ENCODE data around the gene TNPO1.
"Not testable (repeated sequence)": the region's sequence is repeated elsewhere in the genome, so short reads cannot be mapped to it uniquely, and the experiment has no call there.

The TNPO1 gene

DNA sequence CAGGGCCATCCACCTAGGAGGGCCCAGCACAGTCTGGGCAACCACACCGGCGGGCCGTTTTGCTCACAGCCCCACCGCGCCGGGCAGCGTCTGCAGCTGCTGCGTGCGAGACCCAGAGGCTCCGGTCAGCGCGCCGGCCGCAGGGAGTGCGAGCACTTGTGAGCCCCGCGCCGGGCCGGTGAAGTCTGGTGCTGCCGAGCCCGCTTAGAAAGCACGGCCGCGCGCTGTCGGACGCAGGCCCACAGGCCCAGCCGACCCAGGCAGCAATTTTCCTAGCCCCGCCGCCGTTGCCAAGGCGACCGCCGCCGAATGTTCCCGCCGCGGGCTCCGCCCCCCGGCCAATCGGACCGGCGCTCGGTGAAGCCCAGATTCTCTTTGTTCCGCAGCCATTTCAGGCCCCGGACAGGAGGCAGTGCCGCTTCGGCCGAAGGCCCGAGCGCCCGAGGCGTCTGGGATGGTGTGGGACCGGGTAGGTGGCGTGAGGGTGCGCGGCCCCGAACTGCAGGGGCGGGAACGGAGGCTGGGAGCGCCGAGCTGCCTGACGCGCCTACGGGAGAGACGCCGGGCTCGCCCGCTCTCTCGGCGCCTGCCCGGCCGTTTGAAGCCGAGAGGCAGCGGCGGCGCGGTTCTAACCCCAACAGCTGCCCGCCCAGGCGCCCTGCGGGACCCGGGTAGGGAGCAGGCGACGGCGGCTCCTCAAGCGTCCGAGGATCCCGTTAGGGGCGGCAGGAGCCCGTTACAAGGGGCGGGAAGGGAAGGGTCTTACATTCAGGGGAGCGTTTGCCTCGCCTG lies at the start of gene TNPO1:
Gene TNPO1 (plus strand): TSS at position 378 of the 792 bp plus-strand sequence. CDS start 77 bp downstream, at position 455.
- DNase-seq (ENCODE audit: low read depth) = peak; percentile 73

DNA sequence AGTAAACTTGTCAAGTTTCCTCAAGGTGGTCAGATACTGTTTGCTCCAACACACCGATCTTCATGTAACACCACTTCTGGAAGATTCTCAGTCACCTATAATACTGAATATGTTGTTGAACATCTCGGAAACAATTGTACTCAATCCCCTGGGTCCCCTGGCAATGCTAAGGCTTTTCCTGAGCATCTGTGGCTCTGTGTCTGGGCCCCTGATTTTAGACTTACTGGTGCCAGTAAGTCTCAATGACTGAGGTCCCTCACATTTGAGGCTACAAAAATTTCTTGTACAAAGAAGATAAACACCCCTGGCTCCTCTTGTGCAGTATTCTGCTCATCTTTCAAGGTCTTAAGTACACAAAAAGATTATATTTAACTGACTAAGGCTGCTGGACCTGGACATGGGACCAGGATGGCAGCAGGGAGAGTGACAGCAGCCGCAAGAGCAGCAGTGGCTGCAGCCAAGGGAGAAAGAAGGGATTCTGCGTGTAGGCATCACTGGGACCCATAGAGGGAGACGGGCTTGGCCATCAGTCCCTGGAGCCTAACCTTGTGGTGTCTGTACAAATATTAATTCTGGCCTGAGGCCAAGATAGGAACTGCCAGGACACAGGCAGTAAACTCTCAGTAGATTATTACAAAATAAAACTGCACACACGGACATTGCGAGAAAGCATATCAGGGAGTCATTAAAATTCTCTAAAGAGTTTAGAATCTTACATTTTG lies 49.0 kb upstream of the TNPO1 start:
- no peak for DNase-seq (ENCODE audit: low read depth)

DNA sequence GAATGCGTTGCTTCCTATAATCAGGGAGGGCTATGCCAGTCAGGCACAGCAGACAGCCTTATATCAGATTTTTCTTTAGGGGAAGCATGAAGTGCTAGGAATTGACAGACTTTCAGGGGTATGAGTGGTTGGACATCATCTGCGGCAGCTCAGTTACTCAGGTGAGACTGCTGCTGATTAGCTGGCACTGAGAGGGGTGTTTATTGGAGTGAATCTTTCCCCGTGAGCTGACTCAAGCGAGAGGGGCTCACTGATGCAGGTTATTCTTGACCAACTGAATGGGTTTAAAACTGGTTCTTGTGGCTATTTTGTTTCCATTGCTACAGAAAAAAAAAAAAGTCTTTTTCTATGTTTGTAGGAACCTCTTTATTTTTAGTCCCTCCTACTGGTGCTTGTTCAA lies 46.2 kb upstream of the TNPO1 start:
- no peak for DNase-seq (ENCODE audit: low read depth)

DNA sequence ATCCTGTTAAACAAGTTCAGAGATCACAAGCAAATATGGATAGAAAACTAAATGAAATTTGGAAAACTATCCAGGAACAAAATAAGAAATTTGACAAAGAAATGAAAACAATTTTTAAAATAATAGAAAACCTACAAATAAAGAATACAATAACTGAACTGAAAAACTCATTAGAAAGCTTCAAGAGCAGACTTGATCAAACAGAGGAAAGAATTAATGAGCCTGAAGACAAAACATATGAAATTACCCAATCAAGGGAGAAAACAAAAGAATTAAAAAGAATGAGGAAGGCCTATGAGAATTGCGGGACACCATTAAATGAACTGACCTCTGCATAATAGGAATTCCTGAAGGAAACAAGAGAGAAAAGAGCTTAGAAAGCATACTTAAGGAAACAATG lies 39.8 kb upstream of the TNPO1 start:
- no peak for DNase-seq (ENCODE audit: low read depth)

DNA sequence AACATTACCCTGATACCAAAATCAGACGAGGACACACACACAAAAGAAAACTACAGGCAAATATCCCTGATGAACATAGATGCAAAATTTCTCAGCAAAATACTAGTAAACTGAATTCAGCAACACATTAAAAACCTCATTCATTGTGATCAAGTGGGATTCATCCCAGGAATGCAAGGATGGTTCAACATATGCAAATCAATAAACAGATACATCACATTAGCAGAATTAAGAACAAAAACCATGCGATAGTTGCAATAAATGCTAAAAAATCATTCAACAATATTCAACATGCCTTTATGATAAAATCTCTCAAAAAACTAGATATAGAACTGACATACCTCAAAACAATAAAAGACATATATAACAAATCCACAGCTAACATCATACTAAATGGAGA lies 36.9 kb upstream of the TNPO1 start:
- no peak for DNase-seq (ENCODE audit: low read depth)

DNA sequence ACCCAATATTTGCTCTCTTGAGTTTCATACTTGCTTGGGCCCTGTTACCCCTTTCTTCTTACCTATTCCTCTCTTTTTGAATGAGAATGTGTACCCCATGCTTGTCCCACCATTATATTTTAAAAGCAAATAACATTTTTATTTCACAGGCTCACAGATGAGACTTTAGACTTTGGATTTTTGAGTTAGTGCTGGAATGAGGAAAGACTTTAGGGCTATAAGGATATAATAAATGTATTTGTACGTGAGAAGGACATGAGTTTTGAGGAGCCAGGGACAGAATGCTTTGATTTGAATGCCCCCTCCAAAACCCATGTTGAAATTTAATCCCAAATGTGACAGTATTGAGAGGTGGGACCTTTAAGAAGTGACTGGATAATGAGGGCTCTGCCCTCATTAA lies 33.1 kb upstream of the TNPO1 start:
- DNase-seq (ENCODE audit: low read depth) = no peak

DNA sequence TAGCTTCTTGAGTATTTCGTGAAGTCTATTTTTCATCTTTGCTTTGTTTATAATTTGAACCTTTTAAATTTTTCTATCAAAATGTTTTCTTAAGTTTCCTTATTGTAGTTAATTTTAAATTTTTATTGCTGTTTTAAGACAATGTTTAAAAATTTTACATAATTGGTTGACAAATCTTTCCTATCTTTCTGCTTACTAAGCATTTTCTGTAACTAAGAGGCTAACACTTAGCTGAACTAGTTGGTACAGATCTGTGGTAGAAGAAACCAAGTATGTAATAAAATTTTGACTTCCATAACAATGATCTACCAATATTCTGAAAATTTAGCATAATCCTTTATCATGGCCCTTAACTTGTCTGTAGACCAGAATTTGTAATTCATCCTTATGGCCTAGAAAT lies 32.3 kb upstream of the TNPO1 start:
- no peak for DNase-seq (ENCODE audit: low read depth)

DNA sequence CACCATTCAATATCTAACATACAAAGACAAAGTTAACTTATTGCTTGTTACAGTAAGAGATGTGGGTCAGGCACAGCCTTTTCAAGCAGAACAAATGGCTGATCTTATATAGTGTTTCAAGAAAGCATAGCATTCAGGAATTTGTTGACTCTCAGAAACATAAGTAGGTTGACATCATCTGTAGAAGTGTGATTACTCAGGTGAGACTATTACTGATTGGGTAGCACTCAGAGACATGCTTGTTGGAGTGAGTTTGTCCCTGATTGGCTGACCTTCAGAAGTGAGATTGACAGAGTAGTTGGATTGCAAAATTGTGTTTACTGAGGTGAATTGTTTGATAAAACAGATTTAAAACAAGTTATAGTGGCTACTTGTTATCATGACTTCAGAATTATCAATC lies 30.7 kb upstream of the TNPO1 start:
- no peak for DNase-seq (ENCODE audit: low read depth)

DNA sequence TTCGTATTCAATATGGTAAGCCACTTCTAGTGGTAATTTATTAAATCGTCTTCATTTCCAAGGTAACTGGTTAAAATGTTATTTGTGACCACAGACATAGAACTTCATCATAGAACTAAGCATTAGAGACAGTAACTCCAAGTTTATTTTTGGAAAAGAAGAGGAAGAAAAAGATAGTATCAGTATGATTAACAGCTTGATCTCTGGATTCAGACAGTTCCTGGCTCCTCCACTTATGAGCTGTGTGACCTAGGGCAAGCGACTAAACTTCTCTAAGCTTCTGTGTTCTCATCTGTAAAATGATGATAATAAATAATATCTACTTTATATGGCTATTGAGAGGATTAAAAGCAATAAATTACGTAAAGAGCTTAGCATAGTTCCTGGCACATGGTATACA lies 29.8 kb upstream of the TNPO1 start:
- DNase-seq (ENCODE audit: low read depth) = no peak

DNA sequence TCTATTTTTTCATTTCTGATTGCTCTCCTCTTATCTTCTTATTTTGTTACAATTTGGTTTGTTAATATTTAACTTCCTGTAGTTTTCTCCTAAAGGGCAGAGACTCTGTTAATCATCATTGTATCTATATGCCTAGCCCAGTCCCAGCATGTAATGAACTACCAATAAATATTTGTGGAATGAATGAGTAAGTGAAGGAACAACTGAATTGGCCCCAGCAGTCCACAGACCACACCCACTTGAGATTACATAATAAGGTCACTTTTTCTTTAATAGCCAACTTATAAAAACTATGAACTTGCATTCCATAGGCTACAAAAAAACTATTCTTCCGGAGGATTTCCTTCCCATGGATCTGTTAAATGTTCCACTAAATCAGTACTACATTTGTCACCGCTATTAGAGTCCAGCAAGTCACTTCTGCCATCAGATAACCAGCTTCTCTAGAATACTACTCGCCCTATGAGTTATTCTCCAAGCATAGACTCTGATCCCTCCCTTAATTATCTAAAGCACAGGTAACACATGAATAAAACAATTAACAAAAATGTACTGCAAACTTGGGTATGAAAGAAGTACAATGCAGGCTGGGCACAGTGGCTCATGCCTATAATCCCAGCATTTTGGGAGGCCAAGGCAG lies 27.5 kb upstream of the TNPO1 start:
- peak; percentile 28 for DNase-seq (ENCODE audit: low read depth)

DNA sequence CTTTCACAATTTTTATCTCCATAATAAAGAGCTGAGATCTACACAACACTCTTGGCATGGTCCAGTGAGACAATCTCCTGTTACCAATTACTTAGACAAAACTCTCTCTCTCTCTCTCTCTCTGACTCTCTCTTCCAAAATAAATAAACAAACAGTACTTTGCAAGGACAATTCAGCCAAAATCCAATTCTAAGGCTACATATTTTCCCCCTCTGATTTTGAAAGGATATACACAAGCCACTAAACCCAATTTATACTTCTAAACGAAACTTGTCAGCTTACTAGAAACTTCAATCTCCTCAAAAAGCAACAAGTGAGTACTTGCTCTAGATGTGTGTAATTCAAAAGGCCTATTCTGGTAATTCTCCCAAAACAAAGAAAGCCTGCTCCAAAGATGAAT lies 26.3 kb upstream of the TNPO1 start:
- no peak for DNase-seq (ENCODE audit: low read depth)

DNA sequence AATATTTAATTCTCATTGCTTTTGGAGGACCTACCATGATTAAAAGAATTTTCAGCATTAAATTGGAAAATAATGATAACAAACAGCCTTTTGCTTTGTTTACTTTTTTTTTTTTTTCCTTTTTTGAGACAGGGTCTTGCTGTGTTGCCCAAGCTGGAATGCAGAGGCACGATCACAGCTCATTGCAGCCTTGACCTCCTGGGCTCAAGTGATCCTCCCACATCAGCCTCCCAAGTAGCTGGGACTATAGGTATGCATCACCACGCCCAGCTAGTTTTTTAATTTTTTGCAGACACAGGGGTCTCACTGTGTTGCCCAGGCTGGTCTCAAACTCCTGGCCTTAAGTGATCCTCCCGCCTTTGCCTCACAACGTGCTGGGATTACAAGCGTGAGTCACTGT lies 23.8 kb upstream of the TNPO1 start:
- not testable (repeated sequence) for DNase-seq (ENCODE audit: low read depth)

DNA sequence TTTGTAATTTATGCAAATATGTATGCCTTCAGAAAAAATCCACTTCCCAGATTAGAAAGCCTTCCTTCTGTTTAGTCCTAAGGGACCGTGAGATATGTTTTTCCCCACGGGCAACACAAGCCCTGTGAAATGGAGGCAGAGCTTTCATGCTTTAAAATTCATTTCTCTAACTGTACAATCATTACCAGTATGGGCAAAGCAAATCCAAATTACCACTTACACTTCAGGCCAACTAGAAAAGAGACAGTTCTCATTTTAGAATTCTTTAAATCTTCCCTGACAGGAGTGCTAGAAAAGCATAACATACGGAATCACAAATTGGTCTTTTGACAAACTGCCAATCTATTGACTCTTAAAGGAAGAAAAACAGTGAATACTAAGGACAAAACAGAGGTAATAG lies 20.5 kb upstream of the TNPO1 start:
- DNase-seq (ENCODE audit: low read depth) = no peak

DNA sequence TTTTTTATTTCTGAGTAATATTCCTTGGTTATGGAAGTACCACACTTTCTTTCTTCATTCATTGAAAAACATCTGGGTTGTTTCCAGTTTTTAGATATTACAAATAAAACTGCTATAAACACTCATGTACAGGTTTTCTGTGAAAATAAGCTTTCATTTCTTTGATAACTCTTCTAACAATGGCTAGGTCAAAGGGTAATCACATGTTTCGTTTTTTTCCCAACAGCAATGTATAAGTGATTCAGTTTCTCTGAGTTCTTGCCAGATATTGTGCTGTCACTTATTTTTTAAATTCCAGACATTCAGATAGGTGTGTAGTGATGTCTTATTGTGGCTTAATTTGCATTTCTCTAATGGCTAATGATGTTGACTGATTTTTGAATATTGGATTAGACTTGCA lies 16.7 kb upstream of the TNPO1 start:
- no peak for DNase-seq (ENCODE audit: low read depth)

DNA sequence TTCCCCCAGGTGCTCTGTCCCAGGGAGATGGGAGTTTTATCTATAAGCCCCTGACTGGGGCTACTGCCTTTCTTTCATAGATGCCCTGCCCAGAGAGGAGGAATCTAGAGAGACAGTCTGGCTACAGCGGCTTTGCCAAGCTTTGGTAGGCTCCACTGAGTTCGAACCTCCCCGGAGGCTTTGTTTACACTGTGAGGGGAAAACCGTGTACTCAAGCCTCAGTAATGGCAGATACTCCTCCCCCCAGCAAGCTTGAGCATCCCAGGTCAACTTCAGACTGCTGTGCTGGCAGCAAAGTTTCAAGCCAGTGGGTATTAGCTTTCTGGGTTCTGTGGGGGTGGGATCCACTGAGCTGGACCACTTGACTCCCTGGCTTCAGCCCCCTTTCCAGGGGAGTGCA lies 7.8 kb upstream of the TNPO1 start:
- not testable (repeated sequence) for DNase-seq (ENCODE audit: low read depth)

DNA sequence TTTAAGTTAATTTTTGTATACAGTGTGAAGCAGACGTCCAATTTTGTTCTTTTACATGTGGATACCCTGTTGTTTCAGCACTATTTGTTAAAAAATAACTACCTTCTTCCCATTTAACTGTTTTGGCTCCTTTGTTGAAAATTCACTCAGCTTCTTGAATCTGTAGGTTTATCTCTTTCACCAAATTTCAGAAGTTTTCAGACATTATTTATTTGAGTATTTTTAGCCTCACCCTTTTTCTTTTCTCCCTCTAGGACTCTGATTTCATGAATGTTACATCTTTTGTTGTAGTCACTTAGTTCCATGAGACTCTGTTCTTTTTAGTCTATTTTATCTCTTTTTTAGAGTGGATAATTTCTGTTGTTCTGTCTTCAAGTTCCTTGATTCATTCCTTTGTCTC lies 4.6 kb upstream of the TNPO1 start:
- no peak for DNase-seq (ENCODE audit: low read depth)

DNA sequence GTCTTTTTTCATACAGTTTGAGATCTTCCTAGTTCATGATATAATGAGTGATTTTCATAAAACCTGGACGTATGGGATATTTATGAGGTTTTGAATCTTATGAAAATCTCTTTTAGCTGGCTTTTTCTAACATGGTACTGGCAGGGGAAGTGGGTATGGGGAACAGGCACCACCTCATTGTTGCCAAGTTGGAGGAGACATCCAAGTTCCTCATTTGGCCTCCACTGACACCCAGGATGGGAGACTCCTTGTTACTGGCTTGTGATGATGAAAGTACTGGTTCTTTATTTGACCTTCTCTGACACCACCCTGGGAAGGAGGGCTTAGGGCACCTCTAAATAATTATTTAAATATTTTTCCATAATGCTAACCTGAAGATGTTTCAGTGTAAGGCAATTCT lies 4.0 kb upstream of the TNPO1 start:
- DNase-seq (ENCODE audit: low read depth) = no peak

DNA sequence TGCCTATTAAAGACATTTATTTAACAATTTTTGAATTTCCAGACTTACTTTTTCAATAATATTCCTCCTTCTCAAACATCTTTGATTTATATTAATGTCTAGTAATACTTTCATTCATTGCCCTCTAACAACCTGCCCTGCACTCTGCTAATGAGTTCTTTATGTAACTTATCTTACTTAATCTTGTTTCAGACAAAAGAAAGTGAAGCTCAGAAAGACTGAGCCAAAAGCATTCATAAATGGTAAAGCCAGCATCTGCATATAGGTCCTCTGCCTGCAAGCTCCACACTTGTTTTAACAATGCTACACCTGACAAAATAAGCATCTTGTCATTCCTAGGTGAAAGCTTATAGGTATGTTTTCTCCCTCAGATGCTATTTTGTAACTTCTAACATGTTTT lies 2.4 kb upstream of the TNPO1 start:
- DNase-seq (ENCODE audit: low read depth) = no peak

DNA sequence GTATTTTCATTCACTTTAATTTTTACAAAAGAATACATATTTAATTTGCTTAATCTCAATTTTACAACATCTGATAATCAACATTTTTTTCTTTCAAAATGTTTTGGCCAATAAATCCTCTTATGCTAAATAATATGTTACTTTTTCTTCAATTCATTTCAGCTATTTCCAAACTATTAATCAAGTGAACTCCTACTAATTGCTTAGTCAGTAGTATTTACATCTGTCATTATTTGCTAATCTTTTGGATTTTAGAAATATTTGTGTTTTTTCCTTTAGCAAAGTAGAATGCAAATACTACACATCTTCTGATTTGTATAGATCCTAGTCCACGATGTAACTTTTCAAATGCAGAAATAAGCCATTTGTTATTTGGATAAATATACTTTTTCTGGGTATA lies 1.6 kb upstream of the TNPO1 start:
- no peak for DNase-seq (ENCODE audit: low read depth)

DNA sequence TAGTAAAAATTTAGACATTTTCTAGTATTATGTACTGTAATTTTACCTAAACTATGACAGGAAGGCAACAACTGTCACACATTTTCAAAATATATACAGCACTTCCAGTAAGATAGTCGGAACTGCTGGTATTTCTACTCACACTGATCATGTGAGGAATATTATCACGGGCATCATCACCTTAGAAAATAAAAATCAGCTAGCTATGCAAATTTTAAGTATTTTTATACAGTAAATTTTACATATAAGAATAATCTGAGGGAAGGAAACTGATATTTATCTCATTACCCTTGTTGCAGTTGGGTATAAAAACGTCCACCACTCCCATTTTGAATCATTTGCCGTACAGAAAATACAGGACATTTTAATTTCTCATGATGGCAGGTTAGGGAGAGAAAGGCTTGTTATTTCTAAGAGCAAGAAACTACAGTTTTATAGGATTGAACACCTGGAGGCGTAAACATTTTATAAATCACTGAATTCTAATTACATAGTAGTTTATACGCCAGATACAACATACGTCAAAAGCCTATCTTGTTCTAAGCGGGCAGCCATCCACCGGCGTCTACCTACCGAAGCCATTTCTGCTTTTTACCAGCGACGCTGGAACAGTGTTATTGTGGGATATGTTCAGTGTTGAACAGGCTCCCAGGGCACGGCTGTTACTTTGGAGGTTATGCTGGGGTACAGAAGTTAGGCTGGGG lies 729 bp upstream of the TNPO1 start:
- DNase-seq (ENCODE audit: low read depth) = peak; percentile 42

DNA sequence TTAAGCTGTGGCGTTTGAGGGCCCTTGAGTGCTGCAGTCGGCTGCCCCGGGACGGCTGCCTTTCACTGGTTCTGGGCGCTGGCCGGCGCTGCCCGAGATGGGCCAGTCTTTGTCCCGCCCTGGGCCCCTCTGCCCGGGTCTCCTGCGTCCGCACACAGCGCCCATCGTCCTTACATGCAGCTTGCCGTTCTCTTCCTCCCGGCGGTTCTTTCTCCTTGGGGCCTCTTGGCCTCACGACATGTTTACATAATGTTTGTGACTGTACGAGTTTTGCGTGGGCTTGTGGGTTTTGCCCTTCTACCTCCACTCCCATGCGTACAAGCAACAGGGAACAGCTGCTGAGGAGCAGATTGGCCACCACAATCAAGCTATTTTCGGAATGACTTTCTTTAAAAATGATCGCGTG lies 618 bp downstream of the TNPO1 start:
- peak; percentile 20 for DNase-seq (ENCODE audit: low read depth)

DNA sequence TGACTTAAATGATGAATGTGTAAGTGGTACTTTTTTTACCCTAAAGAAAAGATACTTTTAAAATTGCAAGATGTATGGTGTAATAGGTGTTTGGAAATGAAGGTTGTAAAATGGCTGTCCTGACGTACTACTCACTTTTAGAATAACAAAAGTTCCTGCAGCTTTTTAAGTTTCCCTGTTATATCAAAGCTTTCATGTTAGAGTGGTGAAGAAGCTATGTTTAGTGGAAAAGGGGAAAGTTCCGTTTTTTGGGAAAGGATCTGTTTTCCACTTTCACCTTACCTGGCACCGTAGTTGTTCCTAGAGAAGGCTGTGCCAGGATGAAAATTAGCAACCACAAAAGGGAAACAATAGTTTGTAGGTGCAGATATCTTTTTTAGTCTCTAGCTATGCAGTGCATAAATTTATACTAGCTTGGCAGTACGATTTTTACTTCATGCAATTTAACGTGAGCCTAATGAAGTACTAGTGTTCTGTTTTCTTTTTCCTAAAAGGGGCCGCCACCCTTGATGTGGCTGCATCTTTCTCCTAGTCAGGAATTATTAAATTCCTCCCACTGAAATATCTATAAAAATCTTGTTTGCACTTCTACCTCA lies 1.3 kb downstream of the TNPO1 start:
- no peak for DNase-seq (ENCODE audit: low read depth)

Measured in HS-5 (cell line).